ENCODE measurements around the gene TMEM178B.

DNA sequence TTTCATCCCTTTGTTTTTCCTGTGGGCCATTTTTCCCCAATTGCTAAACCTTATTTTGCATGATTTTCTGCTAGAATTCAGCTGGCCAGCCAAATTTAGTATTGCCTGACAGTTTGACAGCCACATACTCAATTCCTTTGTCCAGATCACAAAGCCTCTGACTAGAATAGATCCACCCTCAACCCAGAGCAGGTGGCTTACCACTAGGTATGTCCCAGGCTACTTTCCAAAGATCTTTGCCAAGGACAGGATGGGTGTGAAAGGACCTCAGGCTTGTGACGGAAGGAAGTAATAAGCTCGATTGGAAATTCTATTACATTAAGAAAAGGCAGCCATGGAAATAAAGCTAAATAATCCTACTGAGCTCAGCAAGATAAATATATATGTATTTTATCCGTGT lies 426.7 kb downstream of the TMEM178B start:
- TF ChIP-seq POLR2AphosphoS5 (IDR thresholded peaks at IDR 0.05; ENCODE audit: low read depth, low read length) (no peak), TAF1 (IDR thresholded peaks at IDR 0.05; ENCODE audit: borderline replicate concordance, insufficient read depth, low read length) (no peak), SIN3A (IDR thresholded peaks at IDR 0.05; ENCODE audit: borderline replicate concordance, insufficient read depth, low read length) (no peak), FOXP2 (optimal IDR thresholded peaks at IDR 0.05; ENCODE audit: borderline replicate concordance, extremely low read depth, extremely low read length, insufficient read depth) (no peak)
- TF ChIP-seq, protein P1, sequence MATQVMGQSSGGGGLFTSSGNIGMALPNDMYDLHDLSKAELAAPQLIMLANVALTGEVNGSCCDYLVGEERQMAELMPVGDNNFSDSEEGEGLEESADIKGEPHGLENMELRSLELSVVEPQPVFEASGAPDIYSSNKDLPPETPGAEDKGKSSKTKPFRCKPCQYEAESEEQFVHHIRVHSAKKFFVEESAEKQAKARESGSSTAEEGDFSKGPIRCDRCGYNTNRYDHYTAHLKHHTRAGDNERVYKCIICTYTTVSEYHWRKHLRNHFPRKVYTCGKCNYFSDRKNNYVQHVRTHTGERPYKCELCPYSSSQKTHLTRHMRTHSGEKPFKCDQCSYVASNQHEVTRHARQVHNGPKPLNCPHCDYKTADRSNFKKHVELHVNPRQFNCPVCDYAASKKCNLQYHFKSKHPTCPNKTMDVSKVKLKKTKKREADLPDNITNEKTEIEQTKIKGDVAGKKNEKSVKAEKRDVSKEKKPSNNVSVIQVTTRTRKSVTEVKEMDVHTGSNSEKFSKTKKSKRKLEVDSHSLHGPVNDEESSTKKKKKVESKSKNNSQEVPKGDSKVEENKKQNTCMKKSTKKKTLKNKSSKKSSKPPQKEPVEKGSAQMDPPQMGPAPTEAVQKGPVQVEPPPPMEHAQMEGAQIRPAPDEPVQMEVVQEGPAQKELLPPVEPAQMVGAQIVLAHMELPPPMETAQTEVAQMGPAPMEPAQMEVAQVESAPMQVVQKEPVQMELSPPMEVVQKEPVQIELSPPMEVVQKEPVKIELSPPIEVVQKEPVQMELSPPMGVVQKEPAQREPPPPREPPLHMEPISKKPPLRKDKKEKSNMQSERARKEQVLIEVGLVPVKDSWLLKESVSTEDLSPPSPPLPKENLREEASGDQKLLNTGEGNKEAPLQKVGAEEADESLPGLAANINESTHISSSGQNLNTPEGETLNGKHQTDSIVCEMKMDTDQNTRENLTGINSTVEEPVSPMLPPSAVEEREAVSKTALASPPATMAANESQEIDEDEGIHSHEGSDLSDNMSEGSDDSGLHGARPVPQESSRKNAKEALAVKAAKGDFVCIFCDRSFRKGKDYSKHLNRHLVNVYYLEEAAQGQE (IDR thresholded peaks at IDR 0.05; ENCODE audit: insufficient read depth in 1 of 2, low read depth in 2 of 2, low read length in 2 of 2), result no peak

Measured in PFSK-1 (cell line).